OCI-LY1 (cell line): ENCODE data around the gene SH3D19.

Source experiments
- H2AFZ ChIP-seq: fragments of 200-600 bp; sonication (generic), shearing (Covaris generic); 2 replicates; pipeline ENCODE4 v1.6.0; 2014; ENCODE audit warnings: antibody characterized with exemption, mild to moderate bottlenecking, low read length
- H3F3A ChIP-seq: fragments of 200-600 bp; sonication (generic), shearing (Covaris generic); 2 replicates; pipeline ENCODE4 v1.6.0; 2014; ENCODE audit warnings: mild to moderate bottlenecking, antibody characterized with exemption, low read length, moderate library complexity; ENCODE audit not compliant: insufficient read depth
- H3K27ac ChIP-seq: fragments of 200-600 bp; sonication (generic); 2 replicates; pipeline ENCODE4 v1.5.1; 2014; ENCODE audit warnings: low read length, mixed run types, mild to moderate bottlenecking, low read depth; ENCODE audit not compliant: poor library complexity, severe bottlenecking
- H3K27me3 ChIP-seq: fragments of 200-600 bp; sonication (generic); 2 replicates; pipeline ENCODE4 v1.6.0; 2014; ENCODE audit warnings: antibody characterized with exemption, mild to moderate bottlenecking, low read length, moderate library complexity; ENCODE audit not compliant: insufficient read depth
- H3K36me3 ChIP-seq: fragments of 200-600 bp; sonication (generic); 2 replicates; pipeline ENCODE4 v1.6.1; 2014; ENCODE audit warnings: mild to moderate bottlenecking, antibody characterized with exemption, low read length, moderate library complexity, mixed read lengths; ENCODE audit not compliant: insufficient read depth
- H3K4me1 ChIP-seq: fragments of 200-600 bp; sonication (generic); 2 replicates; pipeline ENCODE4 v1.5.1; 2014; ENCODE audit warnings: mild to moderate bottlenecking, low read length, moderate library complexity; ENCODE audit not compliant: insufficient read depth, severe bottlenecking
- H3K4me2 ChIP-seq: fragments of 200-600 bp; sonication (generic), shearing (Covaris generic); 2 replicates; pipeline ENCODE4 v1.6.1; 2014; ENCODE audit warnings: low read length
- H3K4me3 ChIP-seq: fragments of 200-600 bp; sonication (generic); 2 replicates; pipeline ENCODE4 v1.5.1; 2014; ENCODE audit warnings: low read length, low read depth, mild to moderate bottlenecking, mixed read lengths; ENCODE audit not compliant: poor library complexity, severe bottlenecking
- H3K79me2 ChIP-seq: fragments of 200-600 bp; shearing (Covaris generic); 2 replicates; pipeline ENCODE4 v1.6.1; 2016; ENCODE audit warnings: mixed run types, low read length, mixed read lengths; ENCODE audit not compliant: insufficient read depth
- H3K9ac ChIP-seq: fragments of 200-600 bp; sonication (generic), shearing (Covaris generic); 2 replicates; pipeline ENCODE4 v1.6.1; 2014; ENCODE audit warnings: mild to moderate bottlenecking, low read length, mixed read lengths
- H3K9me2 ChIP-seq: fragments of 200-600 bp; sonication (generic), shearing (Covaris generic); 2 replicates; pipeline ENCODE4 v1.6.1; 2014; ENCODE audit warnings: low read depth, mild to moderate bottlenecking, low read length, mixed read lengths
- H3K9me3 ChIP-seq: fragments of 200-600 bp; shearing (Covaris generic); 2 replicates; pipeline ENCODE4 v1.6.1; 2014; ENCODE audit warnings: low read length, mixed read lengths
- H4K20me1 ChIP-seq: fragments of 200-600 bp; sonication (generic), shearing (Covaris generic); 2 replicates; pipeline ENCODE4 v1.6.0; 2016; ENCODE audit warnings: mild to moderate bottlenecking, low read length; ENCODE audit not compliant: insufficient read depth
- EZH2 ChIP-seq: fragments of 200-600 bp; sonication (generic), shearing (Covaris generic); IDR thresholded peaks from 2 replicates; pipeline ENCODE4 v1.8.0; 2017; ENCODE audit warnings: borderline replicate concordance, mixed run types, mild to moderate bottlenecking, antibody characterized with exemption, low read length, moderate library complexity, mixed read lengths
- TF ChIP-seq, protein P1 (sequence below): fragments of 200-600 bp; sonication (generic), shearing (Covaris generic); IDR thresholded peaks from 2 replicates; pipeline ENCODE4 v1.5.1; 2017; ENCODE audit warnings: mild to moderate bottlenecking, antibody characterized with exemption, low read length, moderate library complexity, mixed read lengths

SH3D19 gene

DNA sequence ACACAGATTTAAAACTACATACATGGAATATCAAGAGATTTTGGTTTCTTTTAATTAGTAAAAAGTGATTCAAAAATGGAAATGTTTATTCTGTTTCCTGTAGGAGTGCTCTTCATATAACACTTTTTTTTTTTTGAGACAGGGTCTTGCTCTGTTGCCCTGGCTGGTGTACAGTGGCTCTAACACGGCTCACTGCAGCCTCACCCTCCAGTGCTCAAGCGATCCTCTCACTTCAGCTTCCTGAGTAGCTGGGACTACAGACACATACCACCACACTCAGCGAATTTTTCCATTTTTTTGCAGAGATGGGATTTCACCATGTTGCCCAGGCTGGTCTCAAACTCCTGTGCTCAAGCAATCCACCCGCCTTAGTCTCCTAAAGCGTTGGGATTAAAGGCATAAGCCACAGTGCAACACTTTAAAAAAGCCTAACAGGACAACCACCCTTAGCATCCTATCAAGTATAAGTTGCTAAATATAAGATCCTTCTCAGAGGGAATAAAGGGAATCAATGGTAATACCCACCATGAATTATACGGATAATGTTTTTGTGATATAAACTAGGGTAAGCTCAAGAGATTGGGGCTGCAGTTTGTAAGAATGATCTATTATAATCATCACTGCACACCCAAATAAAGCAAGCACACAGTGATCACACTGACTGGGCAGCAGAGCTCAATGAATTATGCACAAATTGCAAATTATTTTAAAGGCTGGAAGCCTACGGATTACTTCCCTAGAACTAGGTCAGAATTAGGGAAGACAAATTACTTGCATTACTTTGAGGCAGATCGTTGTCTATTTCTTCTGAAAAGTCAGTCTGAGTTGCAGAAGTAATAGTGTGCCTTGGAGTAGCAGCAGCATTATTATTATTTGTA, 149.4 kb downstream of the SH3D19 start:
- no peaks in the 10 kb centered on the region for H3K4me1 ChIP-seq
- no peak overlapping the region for H3K27ac ChIP-seq
- H3K27me3 ChIP-seq = no peaks in the 10 kb centered on the region
- H3K4me2 ChIP-seq = no peak overlapping the region
- no peaks in the 10 kb centered on the region for H3F3A ChIP-seq
- no peaks in the 10 kb centered on the region for H3K9me2 ChIP-seq
- H4K20me1 ChIP-seq = no peaks in the 10 kb centered on the region
- no peak overlapping the region for H2AFZ ChIP-seq
- no peaks in the 10 kb centered on the region for H3K36me3 ChIP-seq
- no peaks in the 10 kb centered on the region for H3K9me3 ChIP-seq
- H3K4me3 ChIP-seq = no peak overlapping the region
- no peak for TF ChIP-seq EZH2
- TF ChIP-seq, protein P1, sequence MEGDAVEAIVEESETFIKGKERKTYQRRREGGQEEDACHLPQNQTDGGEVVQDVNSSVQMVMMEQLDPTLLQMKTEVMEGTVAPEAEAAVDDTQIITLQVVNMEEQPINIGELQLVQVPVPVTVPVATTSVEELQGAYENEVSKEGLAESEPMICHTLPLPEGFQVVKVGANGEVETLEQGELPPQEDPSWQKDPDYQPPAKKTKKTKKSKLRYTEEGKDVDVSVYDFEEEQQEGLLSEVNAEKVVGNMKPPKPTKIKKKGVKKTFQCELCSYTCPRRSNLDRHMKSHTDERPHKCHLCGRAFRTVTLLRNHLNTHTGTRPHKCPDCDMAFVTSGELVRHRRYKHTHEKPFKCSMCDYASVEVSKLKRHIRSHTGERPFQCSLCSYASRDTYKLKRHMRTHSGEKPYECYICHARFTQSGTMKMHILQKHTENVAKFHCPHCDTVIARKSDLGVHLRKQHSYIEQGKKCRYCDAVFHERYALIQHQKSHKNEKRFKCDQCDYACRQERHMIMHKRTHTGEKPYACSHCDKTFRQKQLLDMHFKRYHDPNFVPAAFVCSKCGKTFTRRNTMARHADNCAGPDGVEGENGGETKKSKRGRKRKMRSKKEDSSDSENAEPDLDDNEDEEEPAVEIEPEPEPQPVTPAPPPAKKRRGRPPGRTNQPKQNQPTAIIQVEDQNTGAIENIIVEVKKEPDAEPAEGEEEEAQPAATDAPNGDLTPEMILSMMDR = no peak
- no peaks in the 10 kb centered on the region for H3K79me2 ChIP-seq
- H3K9ac ChIP-seq = no peak overlapping the region

GRCh38 chr4:151175233-151175632, 150.2 kb downstream of the SH3D19 start:
- H3K27me3 ChIP-seq = no peaks in the 10 kb centered on the region
- no peak overlapping the region for H3K9ac ChIP-seq
- no peak overlapping the region for H3K4me3 ChIP-seq
- H3K27ac ChIP-seq = no peak overlapping the region
- no peaks in the 10 kb centered on the region for H3K9me3 ChIP-seq
- H3F3A ChIP-seq = no peaks in the 10 kb centered on the region
- no peak overlapping the region for H2AFZ ChIP-seq
- no peak overlapping the region for H3K4me2 ChIP-seq
- TF ChIP-seq EZH2 = no peak
- TF ChIP-seq, protein P1 = no peak
- H3K79me2 ChIP-seq = no peaks in the 10 kb centered on the region
- no peaks in the 10 kb centered on the region for H3K4me1 ChIP-seq
- H3K36me3 ChIP-seq = no peaks in the 10 kb centered on the region
- H3K9me2 ChIP-seq = no peaks in the 10 kb centered on the region
- no peaks in the 10 kb centered on the region for H4K20me1 ChIP-seq

GRCh38 chr4:151174784-151175183, 150.6 kb downstream of the SH3D19 start:
- Histone ChIP-seq H3F3A (no peaks in the 10 kb centered on the region), H3K79me2 (no peaks in the 10 kb centered on the region), H3K9me2 (no peaks in the 10 kb centered on the region), H3K36me3 (no peaks in the 10 kb centered on the region), H3K27me3 (no peaks in the 10 kb centered on the region), H3K27ac (no peak overlapping the region), H3K9me3 (no peaks in the 10 kb centered on the region), H3K4me2 (no peak overlapping the region), H3K9ac (no peak overlapping the region), H3K4me1 (no peaks in the 10 kb centered on the region), H3K4me3 (no peak overlapping the region), H4K20me1 (no peaks in the 10 kb centered on the region), H2AFZ (no peak overlapping the region)
- TF ChIP-seq EZH2 = no peak
- TF ChIP-seq, protein P1 = no peak
